LNCaP clone FGC (cell line): ENCODE results near the gene RAB5B.
"Not testable (repeated sequence)": the region's sequence is repeated elsewhere in the genome, so short reads cannot be mapped to it uniquely, and the experiment has no call there.

Experiments used
- DNase-seq: peaks from one replicate; pipeline ENCODE4 v3.0.0-alpha.2; 2011; ENCODE audit warnings: low read depth
- H3K4me3 ChIP-seq: 2 replicates; pipeline ENCODE4 v1.5.1; 2011; ENCODE audit warnings: mild to moderate bottlenecking, low read depth, low read length, control low read depth
- TF ChIP-seq, protein P1 (sequence below): IDR thresholded peaks from 2 replicates; pipeline ENCODE4 v1.5.1; 2012; ENCODE audit warnings: mild to moderate bottlenecking; ENCODE audit not compliant: control insufficient read depth, insufficient read depth; ENCODE audit errors: extremely low read depth

RAB5B gene

GRCh38 chr12:56034586-56035332 is 60.9 kb downstream of the RAB5B start:
- no peak overlapping the region for H3K4me3 ChIP-seq
- TF ChIP-seq, protein P1, sequence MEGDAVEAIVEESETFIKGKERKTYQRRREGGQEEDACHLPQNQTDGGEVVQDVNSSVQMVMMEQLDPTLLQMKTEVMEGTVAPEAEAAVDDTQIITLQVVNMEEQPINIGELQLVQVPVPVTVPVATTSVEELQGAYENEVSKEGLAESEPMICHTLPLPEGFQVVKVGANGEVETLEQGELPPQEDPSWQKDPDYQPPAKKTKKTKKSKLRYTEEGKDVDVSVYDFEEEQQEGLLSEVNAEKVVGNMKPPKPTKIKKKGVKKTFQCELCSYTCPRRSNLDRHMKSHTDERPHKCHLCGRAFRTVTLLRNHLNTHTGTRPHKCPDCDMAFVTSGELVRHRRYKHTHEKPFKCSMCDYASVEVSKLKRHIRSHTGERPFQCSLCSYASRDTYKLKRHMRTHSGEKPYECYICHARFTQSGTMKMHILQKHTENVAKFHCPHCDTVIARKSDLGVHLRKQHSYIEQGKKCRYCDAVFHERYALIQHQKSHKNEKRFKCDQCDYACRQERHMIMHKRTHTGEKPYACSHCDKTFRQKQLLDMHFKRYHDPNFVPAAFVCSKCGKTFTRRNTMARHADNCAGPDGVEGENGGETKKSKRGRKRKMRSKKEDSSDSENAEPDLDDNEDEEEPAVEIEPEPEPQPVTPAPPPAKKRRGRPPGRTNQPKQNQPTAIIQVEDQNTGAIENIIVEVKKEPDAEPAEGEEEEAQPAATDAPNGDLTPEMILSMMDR, result no peak
- DNase-seq, result no peak

DNA sequence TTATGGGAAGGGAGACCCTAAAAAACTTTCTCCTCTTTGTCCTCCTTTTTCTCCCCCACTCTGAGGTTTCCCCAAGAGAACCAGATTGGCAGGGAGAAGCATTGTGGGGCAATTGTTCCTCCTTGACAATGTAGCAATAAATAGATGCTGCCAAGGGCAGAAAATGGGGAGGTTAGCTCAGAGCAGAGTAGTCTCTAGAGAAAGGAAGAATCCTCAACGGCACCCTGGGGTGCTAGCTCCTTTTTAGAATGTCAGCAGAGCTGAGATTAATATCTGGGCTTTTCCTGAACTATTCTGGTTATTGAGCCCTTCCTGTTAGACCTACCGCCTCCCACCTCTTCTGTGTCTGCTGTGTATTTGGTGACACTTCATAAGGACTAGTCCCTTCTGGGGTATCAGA is 63.3 kb downstream of the RAB5B start:
- no peak for DNase-seq
- no peak overlapping the region for H3K4me3 ChIP-seq
- TF ChIP-seq, protein P1, result no peak

DNA sequence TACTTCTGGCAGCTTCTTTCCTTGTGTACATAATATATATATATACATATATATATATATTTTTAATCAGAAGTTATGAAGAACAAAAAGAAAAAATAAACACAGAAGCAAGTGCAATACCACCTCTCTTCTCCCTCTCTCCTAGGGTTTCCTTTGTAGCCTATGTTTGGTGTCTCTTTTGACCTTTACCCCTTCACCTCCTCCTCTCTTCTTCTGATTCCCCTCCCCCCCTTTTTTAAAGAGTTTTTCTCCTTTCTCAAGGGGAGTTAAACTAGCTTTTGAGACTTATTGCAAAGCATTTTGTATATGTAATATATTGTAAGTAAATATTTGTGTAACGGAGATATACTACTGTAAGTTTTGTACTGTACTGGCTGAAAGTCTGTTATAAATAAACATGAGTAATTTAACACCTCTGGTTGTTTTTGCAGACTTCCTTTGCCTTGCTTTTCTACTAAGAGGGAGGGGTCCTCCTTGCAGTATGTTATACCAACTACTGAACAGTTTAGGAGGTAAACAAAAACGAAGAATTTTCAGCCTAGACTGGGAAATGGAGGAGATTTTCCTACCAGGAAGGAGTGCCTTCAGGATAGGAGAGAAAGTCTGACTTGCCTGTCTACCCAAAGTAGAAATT is 64.3 kb downstream of the RAB5B start:
- TF ChIP-seq, protein P1, result no peak
- DNase-seq, result no peak
- no peak overlapping the region for H3K4me3 ChIP-seq

DNA sequence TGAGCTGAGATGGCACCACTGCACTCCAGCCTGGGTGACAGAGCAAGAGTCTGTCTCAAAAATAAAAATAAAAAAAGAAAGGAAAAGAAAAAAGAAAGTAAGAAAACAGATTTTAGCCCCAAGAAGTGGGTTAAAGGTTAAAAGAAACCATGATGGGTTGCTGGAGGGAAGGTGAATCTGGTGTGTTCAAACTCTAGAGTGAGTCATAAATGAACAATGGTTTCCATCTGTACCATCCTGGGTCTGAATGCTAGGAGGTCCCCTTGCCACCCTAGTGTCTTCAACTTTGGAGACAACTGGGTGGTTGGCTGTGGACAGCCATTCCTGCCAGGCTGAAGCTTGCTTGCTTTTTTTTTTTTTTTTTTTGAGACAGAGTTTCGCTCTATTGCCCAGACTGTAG is 66.3 kb downstream of the RAB5B start:
- DNase-seq, result no peak
- TF ChIP-seq, protein P1, result no peak

GRCh38 chr12:56040963-56041551 is 67.2 kb downstream of the RAB5B start:
- no peak for DNase-seq
- peak overlapping the region; percentile 53 for H3K4me3 ChIP-seq
- TF ChIP-seq, protein P1, result no peak

More for the DNA sequence above, 66.3 kb downstream of the RAB5B start:
- H3K4me3 ChIP-seq, result no peak overlapping the region

GRCh38 chr12:56041552-56042429 is 67.9 kb downstream of the RAB5B start, which contains the start of gene RPS26:
TSS of gene RPS26 (plus strand) at chr12:56041918. CDS start at chr12:56042167, 249 bp downstream.
- DNase-seq, result peak; percentile 100
- peak within 1 kb of the TSS; percentile 67 for H3K4me3 ChIP-seq
- TF ChIP-seq, protein P1, result peak; percentile 56

- not testable (repeated sequence) for DNase-seq
- peak overlapping the region; percentile 67 for H3K4me3 ChIP-seq
Observed at GRCh38 chr12:56042430-56042813, 68.5 kb downstream of the RAB5B start.
